HL-60/S4 treated with retinoic acid at 250 ng/mL for 4 days and 3 days (cell line): ENCODE measurements around the gene STAB2.

Experiments
- in situ Hi-C: fragments of 300-500 bp; cut with MboI; formaldehyde crosslinking; loops from 2 replicates; pipeline ENCODE4 v1.7.0; 2022; ENCODE audit warnings: low sequenced_read_pairs

STAB2 gene

DNA sequence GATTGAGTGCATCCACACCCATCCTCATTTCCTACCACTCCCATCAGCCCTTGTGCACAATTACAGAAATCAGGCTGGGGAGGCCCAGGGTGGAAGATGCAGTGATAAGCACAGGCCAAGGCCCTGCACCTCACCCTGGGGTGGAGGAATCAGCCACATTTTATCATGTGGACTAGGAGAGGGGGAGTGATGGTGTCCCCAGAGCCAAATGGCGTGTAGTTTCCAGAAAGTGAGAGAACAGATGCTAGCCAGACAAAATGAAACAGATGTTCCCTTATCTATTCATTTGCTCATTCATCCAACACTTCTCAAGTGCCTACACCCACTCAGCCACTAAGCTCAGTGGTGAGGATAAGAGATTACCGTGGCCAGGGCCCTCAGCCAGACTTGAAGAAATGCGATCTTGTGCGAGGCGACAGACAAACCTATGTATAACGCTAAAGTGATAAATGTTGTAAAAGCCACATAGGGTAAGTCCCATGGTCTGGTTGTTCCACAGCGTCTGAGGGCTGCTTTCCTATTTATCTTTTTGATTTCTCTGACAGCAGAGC, 93.6 kb downstream of the STAB2 start:
- in situ Hi-C loops, result no loop called here

DNA sequence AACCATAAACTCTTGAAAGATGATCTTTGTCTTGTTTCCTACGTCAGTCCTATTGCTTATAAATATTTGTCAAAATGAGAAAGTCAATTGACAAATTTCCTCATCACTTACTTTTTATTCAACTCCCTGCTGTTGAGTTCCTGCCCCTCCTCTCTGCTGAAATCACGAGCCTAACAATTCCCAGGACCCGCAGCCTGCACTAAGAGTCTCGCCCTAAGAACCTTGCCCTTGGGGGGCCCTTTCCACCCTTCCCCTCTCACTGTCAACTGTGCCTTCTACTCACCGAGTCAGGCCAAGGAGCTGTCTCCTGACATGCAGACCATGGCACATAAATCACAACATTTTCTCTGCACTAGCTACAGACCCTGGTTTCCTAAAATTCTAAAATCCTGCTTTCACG, 99.0 kb downstream of the STAB2 start:
- in situ Hi-C loops, result no loop called here

DNA sequence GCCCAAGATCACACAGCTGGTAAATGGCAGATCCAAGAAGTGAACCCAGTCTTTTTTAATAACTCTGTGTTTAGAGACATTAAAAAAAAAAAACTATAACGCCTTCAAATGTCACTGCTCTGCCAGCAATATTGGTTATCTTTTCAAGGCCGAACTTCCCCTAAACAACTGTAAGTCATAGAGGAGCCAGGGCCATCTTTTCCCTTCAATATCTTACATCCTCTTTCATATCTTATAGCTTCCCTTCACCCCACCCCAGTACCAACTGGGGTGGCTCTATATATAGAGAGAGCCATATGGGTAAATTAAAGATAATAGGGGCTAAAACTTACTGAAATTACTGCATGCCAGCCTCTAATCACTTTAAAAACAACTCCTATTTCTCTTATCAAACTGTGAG, 100.2 kb downstream of the STAB2 start:
- in situ Hi-C loops, result no loop called here

DNA sequence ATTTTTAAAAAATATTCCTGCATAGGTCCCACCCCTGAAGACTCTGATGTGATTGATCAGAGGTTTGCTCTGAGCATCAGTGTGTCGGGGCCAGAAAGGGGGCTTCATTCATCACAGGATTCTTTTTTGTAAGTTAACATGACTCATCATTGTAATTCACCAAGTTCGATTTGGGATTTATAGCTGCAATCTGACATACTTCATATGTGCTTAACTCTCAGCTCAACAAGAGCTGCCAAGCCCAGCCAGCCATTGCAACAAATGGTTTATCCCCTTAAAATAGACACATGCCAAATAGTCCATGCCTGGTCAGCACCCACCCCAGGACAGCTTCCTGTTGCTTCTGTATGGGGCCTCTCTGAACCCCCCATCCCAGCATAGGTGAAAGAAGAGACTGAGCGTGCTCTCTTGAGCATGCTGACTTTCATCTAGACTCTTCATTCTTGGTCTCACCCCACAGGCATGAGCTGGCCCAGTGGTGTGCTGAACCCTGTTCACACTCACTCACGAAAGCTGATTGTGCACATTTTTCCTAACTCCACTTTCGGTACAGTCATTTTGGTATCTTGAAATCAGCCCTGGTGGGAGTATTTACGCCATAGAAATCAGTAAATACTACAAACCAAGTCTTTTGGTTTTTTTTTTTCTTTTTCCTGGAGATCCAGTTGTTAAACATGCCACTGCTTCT, 101.4 kb downstream of the STAB2 start:
- in situ Hi-C loops, result no loop called here

DNA sequence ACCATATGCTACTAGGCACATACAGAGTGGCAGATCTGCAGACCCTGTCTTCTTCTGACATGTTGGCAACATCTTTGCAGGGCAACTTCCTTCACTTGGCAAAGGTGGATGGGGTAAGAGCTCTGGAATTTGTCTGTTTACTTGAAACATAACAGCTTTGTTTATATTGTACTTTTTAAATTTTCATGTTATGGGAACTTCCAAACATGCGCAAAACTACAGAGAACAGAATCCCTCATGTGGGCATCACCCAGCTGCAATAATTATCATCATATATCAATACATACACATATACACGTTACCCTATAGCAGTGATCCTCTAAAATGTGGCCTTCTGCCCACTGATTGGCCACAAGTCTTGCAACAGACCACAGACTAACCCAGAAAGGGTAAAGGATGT, 103.4 kb downstream of the STAB2 start:
- in situ Hi-C loops, result no loop called here

DNA sequence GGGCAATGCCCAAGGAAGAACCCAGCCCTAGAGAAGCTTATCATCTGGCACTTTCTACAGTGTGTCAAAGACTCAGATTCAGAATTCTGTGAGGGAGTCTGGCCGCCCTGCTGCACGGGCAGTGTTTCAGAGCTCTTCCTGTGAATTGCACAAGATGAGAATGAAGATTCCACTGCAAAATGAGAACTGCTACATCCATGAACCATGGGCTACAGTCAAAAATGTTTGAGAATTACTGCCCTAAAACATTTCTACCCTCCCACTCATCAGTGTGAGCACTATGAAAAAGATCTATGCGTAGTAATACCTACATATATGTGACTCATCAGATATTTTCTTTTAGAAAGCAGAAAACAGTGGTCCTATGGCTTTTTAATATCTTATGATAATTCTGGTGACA, 104.0 kb downstream of the STAB2 start:
- in situ Hi-C loops, result no loop called here

DNA sequence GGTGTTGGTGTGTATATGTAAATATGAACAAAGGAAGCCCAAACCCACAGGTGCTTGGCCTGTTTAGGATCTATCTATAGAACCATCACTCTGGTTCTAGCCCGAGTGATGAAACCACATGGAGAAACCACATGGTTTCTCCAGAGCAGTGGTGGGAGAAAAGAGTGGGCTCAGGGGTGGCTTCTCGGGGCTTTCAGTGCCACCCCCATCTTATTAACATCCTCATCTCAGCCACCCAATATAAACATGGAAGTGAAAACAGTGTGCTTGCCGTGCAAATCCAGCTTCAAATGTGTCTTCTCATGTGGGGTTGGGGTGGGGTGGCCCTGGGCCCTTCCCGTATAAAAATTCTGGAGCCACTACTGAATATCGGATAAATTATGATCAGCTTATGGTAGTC, 109.0 kb downstream of the STAB2 start:
- in situ Hi-C loops, result no loop called here

DNA sequence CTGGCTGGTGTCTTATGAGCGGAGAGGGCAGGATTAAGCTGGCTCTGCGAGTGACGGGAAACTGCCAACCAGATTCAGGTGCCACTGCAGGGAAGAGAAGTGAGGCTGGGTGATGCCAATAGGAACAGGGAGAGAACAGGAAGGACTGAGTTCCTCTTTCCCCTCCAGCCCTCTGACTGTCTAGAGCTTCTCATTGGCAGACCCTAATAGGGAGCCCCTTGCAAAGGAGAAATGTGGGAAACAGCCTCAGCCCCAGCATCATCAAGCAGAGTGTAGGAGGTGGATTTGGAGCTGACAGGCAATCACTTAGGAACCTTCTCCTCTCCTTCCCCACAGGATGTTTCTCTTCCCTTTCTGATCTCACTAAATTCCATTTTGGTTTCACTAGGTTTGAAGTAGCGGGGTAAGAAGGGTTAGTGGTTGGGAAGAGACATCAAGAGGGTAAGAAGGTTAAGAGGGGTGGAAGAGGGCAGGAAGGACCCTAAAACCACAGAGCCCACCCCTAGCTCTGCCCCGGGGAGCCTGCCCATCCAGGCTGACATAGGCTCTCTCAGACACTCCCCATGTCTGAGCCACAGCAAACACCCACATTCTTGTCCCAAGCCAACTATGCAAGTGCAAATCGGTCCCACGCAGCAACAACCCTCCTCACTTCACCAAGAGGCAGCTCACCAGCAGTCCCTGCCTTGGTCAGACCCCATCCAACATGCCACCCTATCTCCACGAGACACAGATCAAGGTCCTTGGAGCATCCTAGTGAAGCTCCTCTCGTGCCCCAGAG, 111.1 kb downstream of the STAB2 start:
- in situ Hi-C loops, result no loop called here

DNA sequence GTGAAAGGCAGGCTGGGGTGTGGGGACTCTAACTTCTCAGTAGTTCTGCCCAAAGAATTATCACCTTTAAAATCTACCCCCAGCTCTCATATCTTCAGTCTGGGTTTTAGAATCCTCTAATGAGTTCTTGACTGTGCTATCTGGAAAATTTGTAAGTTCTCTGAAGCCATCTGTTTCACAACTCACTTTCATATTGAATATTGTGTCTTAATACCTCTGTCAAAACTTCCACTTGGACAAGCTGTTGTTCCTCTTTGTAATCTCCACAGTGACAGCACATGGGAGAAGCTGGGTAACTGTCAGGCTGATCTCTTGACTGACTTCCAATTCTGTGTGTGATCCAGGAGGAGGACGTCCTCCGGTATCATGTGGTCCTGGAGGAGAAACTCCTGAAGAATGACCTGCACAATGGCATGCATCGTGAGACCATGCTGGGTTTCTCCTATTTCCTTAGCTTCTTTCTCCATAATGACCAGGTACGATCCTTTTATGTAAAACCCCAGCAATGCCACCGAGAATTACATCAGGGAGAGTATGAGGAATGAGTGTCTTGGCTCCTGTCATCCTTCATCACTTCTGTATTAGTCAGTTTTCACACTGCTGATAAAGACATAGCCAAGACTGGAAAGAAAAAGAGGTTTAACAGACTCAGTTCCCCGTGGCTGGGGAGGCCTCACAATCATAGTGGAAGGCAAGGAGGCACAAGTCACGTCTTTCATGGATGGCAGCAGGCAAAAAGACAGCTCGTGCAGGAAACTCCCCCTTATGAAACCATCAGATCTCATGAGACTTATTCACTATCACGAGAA, 111.9 kb downstream of the STAB2 start:
- in situ Hi-C loops, result no loop called here

DNA sequence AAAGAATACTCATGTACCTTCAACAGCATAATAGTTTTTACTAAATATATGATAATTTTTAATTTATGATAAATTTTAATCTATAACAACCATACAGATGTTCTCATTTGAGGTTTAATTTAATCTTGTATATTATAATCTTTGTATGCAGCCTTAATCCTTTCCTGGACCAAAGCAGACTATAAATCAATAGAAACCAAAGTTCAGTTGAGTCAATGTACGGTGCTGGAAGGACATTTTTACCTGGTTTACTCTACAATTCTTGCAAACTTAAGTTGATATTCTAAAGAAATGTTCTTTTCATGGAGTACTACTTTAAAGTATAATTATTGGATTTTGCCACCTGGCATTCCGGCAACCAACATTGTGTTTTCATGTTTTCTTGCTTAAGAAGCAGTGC, 118.0 kb downstream of the STAB2 start:
- in situ Hi-C loops, result no loop called here

DNA sequence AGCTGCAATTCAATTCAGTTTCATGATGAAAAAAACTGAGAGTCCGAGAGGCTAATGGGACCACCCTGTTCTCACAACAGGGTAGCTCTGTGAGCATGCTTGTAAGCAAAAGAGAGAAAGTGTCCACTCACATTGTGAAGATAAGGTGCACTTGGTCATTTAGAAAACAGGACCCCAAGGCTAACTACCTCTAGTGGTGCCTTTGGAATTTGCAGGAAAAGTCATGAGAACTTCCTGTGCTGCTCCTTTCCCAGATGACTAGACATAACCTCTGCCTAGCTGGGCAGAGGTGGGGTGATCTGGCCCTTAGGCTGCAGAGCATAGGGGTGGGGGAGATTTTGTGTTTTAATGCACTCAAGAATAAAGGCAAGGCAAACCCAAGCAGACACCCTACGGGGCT, 118.9 kb downstream of the STAB2 start:
- in situ Hi-C loops, result no loop called here

DNA sequence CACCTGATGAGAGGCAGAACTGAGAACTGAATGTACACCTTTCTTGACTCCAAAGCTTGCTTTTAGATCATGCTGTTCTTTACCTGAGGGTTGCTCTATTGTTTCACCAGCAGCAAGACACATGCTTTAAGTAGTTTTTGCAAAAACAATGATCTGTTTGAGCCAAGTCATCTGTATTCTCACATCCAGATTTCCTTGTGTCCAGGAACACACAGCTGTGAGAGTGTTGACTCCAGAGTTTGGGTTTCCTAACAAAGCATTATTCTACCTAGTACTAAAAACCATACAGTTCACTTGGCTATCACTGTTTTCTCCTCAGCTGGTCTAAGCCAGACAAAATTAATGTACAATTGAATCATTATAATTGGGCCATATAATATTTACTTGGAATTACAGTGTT, 120.4 kb downstream of the STAB2 start:
- in situ Hi-C loops, result no loop called here

DNA sequence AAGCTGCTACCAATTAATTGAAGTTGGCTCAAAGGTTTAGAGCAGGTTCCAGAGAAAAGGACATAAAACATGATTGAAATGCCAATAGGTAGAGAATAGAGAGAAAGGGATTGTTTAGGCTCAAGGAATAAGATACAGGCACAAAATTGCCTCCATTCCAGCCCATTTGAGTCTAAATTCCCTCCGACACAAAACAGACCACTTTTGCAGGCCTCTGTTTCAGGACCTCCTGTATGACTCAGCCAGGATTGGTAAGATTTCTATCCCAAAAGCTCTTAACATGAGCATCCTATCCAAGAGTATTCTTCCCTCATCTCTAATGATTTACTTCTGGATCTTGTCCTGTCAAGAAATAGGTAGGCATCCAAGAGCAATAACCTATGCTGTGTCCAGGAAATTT, 123.5 kb downstream of the STAB2 start:
- in situ Hi-C loops, result no loop called here

DNA sequence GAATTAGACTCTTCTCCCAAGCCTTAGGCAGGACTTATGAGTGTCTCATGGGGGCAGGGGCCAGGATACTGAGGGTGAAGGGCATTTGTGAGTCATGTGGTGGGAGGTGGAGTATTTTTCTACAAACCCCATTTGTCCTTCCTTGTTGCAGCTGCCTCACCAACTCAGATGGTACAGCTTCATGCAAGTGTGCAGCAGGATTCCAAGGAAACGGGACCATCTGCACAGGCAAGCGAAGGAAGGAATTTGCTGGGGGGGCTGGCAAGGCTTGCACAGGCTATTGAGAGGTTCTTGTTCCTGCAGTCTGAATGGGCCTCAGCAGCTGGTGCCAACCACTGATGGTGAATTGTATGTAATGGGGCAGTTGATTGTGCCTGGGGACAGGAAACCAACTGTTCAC, 125.1 kb downstream of the STAB2 start:
- in situ Hi-C loops, result no loop called here

DNA sequence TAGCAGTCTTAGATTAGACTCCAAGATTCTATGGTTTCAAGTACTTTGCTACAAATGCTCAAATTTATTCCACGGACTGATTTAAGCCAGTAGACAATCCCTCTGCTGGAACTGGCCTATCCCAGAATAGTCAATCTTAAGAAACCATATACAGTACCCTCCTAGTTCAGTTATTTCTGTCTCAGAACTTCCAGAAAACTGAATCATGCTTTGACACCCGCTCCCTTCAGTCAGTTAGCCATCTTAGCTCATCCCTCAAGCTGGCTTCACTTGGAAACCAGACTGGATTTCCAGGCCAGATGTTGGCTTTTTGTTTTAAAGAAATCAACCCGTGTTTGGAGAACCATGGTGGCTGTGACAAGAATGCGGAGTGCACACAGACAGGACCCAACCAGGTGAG, 128.4 kb downstream of the STAB2 start:
- in situ Hi-C loops, result no loop called here

DNA sequence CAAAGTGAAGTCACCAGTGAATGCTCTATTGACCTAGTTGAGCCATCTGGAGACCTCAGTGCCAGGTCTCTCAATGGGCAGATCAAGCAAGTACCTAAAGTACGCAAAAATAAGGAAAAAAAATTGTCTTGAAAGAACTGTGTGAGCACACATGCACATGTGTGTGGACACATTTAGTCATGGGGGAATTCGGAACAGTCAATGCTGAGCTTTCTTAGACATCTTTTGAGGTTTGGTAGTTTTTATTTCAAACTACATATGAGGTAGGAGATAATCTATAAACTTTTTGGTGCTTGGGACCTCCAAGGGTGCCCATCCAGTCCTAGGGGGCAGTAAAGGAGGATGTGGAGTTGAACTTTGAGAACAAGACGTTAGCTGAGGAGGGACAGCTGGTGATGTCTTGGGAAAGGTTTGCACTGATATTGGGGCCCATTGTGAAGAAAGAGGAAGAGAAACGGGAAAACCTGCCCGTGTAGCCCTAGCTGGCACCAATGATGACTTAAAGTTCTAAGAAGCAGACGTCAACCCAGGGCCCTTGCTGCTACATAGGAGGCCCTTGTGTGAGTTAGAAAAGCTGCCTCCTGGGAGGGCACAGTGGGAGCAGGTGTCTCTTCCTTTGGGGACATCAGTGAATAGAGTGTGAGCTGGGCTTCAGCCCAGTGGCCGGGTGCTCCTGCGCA, 129.6 kb downstream of the STAB2 start:
- in situ Hi-C loops, result no loop called here

DNA sequence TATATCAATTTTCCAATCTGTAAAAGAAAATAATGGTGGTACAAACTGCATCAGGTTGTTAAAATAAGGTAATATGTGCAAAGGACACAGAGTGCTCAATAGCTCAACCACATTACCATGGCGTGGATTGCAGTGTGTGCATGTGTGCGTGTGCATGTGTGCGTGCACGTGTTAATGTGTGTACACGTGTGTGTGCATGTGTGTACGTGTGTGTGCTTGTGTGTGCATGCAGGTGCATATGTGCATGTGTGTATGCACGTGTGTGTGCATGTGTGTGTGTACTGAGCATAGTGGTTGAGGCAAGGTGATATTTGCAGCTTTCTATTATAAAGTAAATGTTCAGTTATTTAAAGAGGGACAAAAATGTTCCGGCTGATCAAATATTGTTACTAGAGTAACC, 138.3 kb downstream of the STAB2 start:
- in situ Hi-C loops, result no loop called here

DNA sequence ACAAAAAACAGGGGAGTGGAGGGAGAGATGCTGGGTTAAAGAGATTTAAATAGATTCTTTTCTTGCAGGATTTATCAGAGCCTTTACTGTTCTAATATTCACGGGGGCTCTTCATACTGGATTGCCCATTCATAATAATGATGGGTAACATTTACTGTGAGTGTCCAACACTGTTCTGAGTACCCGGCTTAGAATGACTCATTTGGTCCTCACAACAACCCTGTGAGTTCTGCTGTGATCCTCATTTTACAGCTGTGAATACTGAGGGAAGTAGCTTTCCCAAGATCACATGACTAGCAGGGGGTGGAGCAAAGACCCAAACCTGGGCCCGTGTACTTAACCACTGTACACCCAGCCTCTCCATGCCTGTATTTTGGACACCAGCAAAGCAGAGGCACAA, 140.6 kb downstream of the STAB2 start:
- in situ Hi-C loops, result no loop called here

DNA sequence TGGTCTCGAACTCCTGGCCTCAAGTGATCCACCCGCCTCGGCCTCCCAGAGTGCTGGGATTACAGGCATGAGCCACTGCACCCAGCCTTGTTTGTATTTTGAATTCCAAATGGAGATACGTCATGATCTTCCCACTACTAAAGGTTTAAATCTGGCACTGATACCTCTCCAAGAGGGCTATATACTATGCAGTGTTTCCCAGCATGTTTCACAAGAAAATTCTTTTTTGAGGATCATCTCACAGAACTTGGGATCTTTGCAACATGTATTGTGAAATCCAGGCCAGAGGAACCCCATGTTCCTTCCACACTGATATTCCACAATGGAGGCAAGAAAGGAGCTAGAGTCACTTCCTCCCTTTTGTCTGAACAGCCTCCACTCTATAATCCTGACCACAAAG, 141.2 kb downstream of the STAB2 start:
- in situ Hi-C loops, result no loop called here

DNA sequence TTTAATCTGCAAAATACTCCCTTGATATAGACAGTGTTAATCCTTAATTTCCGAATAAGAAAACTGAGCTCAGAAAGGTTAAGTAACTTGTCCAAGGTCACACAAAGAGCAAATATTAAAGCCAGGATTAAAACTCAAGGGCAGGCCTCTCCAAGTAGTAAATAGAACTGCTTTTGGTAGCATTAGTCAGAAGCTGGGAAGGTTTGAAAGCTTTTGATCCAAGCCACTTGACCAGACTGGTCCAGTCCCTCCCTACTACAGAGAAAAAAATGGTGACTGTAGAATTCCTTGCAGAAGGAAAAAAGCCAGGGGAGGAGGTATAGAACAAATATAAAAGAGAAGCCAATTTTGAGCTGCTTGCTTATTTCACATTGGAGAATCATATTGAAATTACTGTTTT, 142.4 kb downstream of the STAB2 start:
- in situ Hi-C loops, result no loop called here

DNA sequence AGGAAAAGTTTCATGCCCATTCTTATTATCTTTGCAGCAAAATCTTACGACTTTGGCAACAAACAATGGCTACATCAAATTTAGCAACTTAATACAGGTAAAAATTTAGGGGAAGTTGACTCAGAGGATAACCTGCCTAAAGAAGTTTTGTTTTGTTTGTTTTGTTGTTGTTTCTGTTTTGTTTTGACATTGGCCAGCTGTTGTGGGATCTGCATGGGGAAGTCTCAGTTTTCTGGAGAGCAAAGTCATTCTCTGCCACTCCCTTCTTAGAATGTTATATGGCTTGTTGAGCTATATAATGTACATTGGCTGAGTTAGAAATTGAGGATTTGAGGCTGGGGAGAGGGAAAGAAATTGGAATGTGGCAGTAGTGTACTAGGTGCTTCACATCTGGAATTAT, 144.5 kb downstream of the STAB2 start:
- in situ Hi-C loops, result no loop called here
